GM21786 (cell line): ENCODE measurements around the gene R3HDM2.

ENCODE experiments used
- ATAC-seq: cut with Tn5 transposase; IDR thresholded peaks from one replicate; pipeline ENCODE4 v1.9.1; 2021; ENCODE audit not compliant: unreplicated experiment

R3HDM2 gene

GRCh38 chr12:57430931-57431566 lies at the start of gene R3HDM2:
Gene R3HDM2, minus strand, starts transcription at chr12:57431043. Its CDS starts 120,615 bp downstream, at chr12:57310428.
- ATAC-seq: peak; percentile 95

GRCh38 chr12:57479376-57480115 lies 48.7 kb upstream of the R3HDM2 start, which contains the start of gene ARHGAP9:
Gene ARHGAP9, minus strand, starts transcription at chr12:57479866. Its CDS starts 460 bp downstream, at chr12:57479406.
- no peak for ATAC-seq

GRCh38 chr12:57479043-57479375 lies 48.2 kb upstream of the R3HDM2 start:
- no peak for ATAC-seq

GRCh38 chr12:57477710-57478681 lies 47.2 kb upstream of the R3HDM2 start:
- peak; percentile 41 for ATAC-seq

- ATAC-seq: no peak
Observed at GRCh38 chr12:57476993-57477709, 46.3 kb upstream of the R3HDM2 start.

GRCh38 chr12:57476162-57476992 lies 45.5 kb upstream of the R3HDM2 start:
- ATAC-seq: peak; percentile 54

- peak; percentile 3 for ATAC-seq
Observed at GRCh38 chr12:57475271-57476161, 44.7 kb upstream of the R3HDM2 start.

- no peak for ATAC-seq
Observed at GRCh38 chr12:57474862-57475261, 44.0 kb upstream of the R3HDM2 start.

GRCh38 chr12:57474430-57474829 lies 43.6 kb upstream of the R3HDM2 start:
- no peak for ATAC-seq

GRCh38 chr12:57473886-57474285 lies 43.0 kb upstream of the R3HDM2 start:
- no peak for ATAC-seq

GRCh38 chr12:57473392-57473791 lies 42.5 kb upstream of the R3HDM2 start:
- ATAC-seq: no peak

GRCh38 chr12:57472391-57472790 lies 41.5 kb upstream of the R3HDM2 start:
- no peak for ATAC-seq

GRCh38 chr12:57471661-57472060 lies 40.8 kb upstream of the R3HDM2 start:
- ATAC-seq: no peak

GRCh38 chr12:57470970-57471656 lies 40.3 kb upstream of the R3HDM2 start:
- ATAC-seq: no peak

- ATAC-seq: no peak
Observed at GRCh38 chr12:57470286-57470969, 39.6 kb upstream of the R3HDM2 start.

GRCh38 chr12:57469296-57470164 lies 38.7 kb upstream of the R3HDM2 start:
- no peak for ATAC-seq

GRCh38 chr12:57467915-57468314 lies 37.1 kb upstream of the R3HDM2 start:
- ATAC-seq: no peak
